H9 (cell line): ENCODE measurements around the gene DTYMK. TPM values are rescaled to one million over a fixed set of nuclear protein-coding genes. Genes with fewer than 3 reads are reported as not detected.

Experiments
- DNase-seq: peaks from one replicate; pipeline ENCODE4 v3.0.0-alpha.2; 2017
- H2AFZ ChIP-seq: one replicate; pipeline ENCODE4 v1.6.1; 2013; ENCODE audit warnings: mild to moderate bottlenecking, low read length, control low read depth, moderate library complexity
- H2AK5ac ChIP-seq: 2 replicates; pipeline ENCODE4 v1.6.1; 2013; ENCODE audit warnings: low read length, control low read depth, mixed read lengths; ENCODE audit not compliant: insufficient read length
- H2BK120ac ChIP-seq: one replicate; pipeline ENCODE4 v1.6.1; 2013; ENCODE audit warnings: low read depth, mild to moderate bottlenecking, low read length, control low read depth, inconsistent platforms; ENCODE audit not compliant: poor library complexity, severe bottlenecking
- H2BK12ac ChIP-seq: 2 replicates; pipeline ENCODE4 v1.6.1; 2013; ENCODE audit warnings: low read length, control low read depth, mixed read lengths, low read depth; ENCODE audit not compliant: insufficient read length
- H2BK15ac ChIP-seq: 2 replicates; pipeline ENCODE4 v1.6.1; 2013; ENCODE audit warnings: low read depth, low read length, control low read depth
- H2BK20ac ChIP-seq: one replicate; pipeline ENCODE4 v1.6.1; 2013; ENCODE audit warnings: low read depth, mild to moderate bottlenecking, low read length, control low read depth, inconsistent platforms; ENCODE audit not compliant: poor library complexity, severe bottlenecking
- H2BK5ac ChIP-seq: 2 replicates; pipeline ENCODE4 v1.6.1; 2013; ENCODE audit warnings: low read length, control low read depth, mixed read lengths; ENCODE audit not compliant: insufficient read length
- H3K14ac ChIP-seq: 2 replicates; pipeline ENCODE4 v1.6.1; 2013; ENCODE audit warnings: low read length, control low read depth; ENCODE audit not compliant: insufficient read depth
- H3K18ac ChIP-seq: 2 replicates; pipeline ENCODE4 v1.6.1; 2013; ENCODE audit warnings: low read depth, mild to moderate bottlenecking, mixed read lengths, low read length, control low read depth; ENCODE audit not compliant: insufficient read length
- H3K23ac ChIP-seq: 2 replicates; pipeline ENCODE4 v1.6.1; 2013; ENCODE audit warnings: low read length, control low read depth, mixed read lengths, low read depth; ENCODE audit not compliant: insufficient read length
- H3K23me2 ChIP-seq: 2 replicates; pipeline ENCODE4 v1.6.1; 2013; ENCODE audit warnings: low read depth, mild to moderate bottlenecking, mixed read lengths, low read length, control low read depth; ENCODE audit not compliant: insufficient read length, poor library complexity, severe bottlenecking
- H3K27ac ChIP-seq: 2 replicates; pipeline ENCODE4 v1.5.1; 2013; ENCODE audit warnings: low read length, control low read depth, mixed read lengths, low read depth; ENCODE audit not compliant: insufficient read length
- H3K27me3 ChIP-seq: 2 replicates; pipeline ENCODE4 v1.6.1; 2013; ENCODE audit warnings: low read length, control low read depth, inconsistent platforms; ENCODE audit not compliant: insufficient read depth
- H3K4ac ChIP-seq: 2 replicates; pipeline ENCODE4 v1.6.1; 2013; ENCODE audit warnings: low read depth, mild to moderate bottlenecking, control low read depth, inconsistent platforms, low read length, moderate library complexity
- H3K4me1 ChIP-seq: 2 replicates; pipeline ENCODE4 v1.6.1; 2013; ENCODE audit warnings: low read length, control low read depth, inconsistent platforms; ENCODE audit not compliant: insufficient read depth
- H3K4me2 ChIP-seq: 2 replicates; pipeline ENCODE4 v1.6.1; 2013; ENCODE audit warnings: low read length, control low read depth, mixed read lengths; ENCODE audit not compliant: insufficient read length, insufficient read depth
- H3K56ac ChIP-seq: 2 replicates; pipeline ENCODE4 v1.6.1; 2013; ENCODE audit warnings: low read depth, mild to moderate bottlenecking, mixed read lengths, low read length, control low read depth; ENCODE audit not compliant: insufficient read length
- H3K79me1 ChIP-seq: 2 replicates; pipeline ENCODE4 v1.6.1; 2013; ENCODE audit warnings: low read depth, mild to moderate bottlenecking, moderate library complexity, low read length, control low read depth, inconsistent platforms; ENCODE audit not compliant: insufficient read depth, poor library complexity, severe bottlenecking
- H3K79me2 ChIP-seq: 2 replicates; pipeline ENCODE4 v1.6.1; 2013; ENCODE audit warnings: low read length, control low read depth, inconsistent platforms; ENCODE audit not compliant: insufficient read depth
- H3K9ac ChIP-seq: 2 replicates; pipeline ENCODE4 v1.6.1; 2013; ENCODE audit warnings: low read length, control low read depth, mixed read lengths; ENCODE audit not compliant: insufficient read length; ENCODE audit errors: extremely low read depth
- H3K9me3 ChIP-seq: one replicate; pipeline ENCODE4 v1.6.1; 2013; ENCODE audit warnings: low read depth, low read length, inconsistent platforms; ENCODE audit not compliant: control insufficient read depth
- H3T11ph ChIP-seq: one replicate; pipeline ENCODE4 v1.6.1; 2013; ENCODE audit warnings: mild to moderate bottlenecking, low read length, control low read depth, inconsistent platforms
- H4K20me1 ChIP-seq: one replicate; pipeline ENCODE4 v1.6.1; 2013; ENCODE audit not compliant: control insufficient read depth, insufficient read length, insufficient read depth
- H4K5ac ChIP-seq: 2 replicates; pipeline ENCODE4 v1.6.1; 2013; ENCODE audit warnings: low read depth, mild to moderate bottlenecking, mixed read lengths, low read length, control low read depth; ENCODE audit not compliant: insufficient read length
- H4K8ac ChIP-seq: replicated peaks from 2 replicates; pipeline ENCODE4 v1.6.1; 2013; ENCODE audit warnings: low read length, control low read depth, mixed read lengths, low read depth; ENCODE audit not compliant: insufficient read length
- H4K91ac ChIP-seq: 2 replicates; pipeline ENCODE4 v1.6.1; 2013; ENCODE audit warnings: low read depth, mild to moderate bottlenecking, moderate library complexity, mixed read lengths, low read length, control low read depth; ENCODE audit not compliant: insufficient read length
- H3K27ac Mint-ChIP-seq, 3 experiments: 2 replicates in 2 of 3; 3 replicates in 1 of 3; pipeline ENCODE4 v1.8.0; 2020 to 2021; ENCODE audit warnings: mixed read lengths in 3 of 3, mild to moderate bottlenecking in 1 of 3, moderate library complexity in 1 of 3
- H3K27me3 Mint-ChIP-seq: 2 replicates; pipeline ENCODE4 v1.8.0; 2021; ENCODE audit warnings: low read depth, mild to moderate bottlenecking, moderate library complexity, mixed read lengths
- H3K36me3 Mint-ChIP-seq, 3 experiments: 2 replicates in 2 of 3; 3 replicates in 1 of 3; pipeline ENCODE4 v1.8.0; 2020 to 2021; ENCODE audit warnings: low read depth in 3 of 3, mixed read lengths in 3 of 3; ENCODE audit not compliant: insufficient read depth in 1 of 3
- H3K4me1 Mint-ChIP-seq, 2 experiments: 2 replicates each; pipeline ENCODE4 v1.8.0; 2020; ENCODE audit warnings: mixed read lengths in 2 of 2
- H3K4me3 Mint-ChIP-seq, 2 experiments: 2 replicates in 1 of 2; 3 replicates in 1 of 2; pipeline ENCODE4 v1.8.0; 2020 to 2021; ENCODE audit warnings: mild to moderate bottlenecking in 2 of 2, mixed read lengths in 2 of 2, moderate library complexity in 1 of 2
- H3K9me3 Mint-ChIP-seq, 2 experiments: 2 replicates in 1 of 2; 3 replicates in 1 of 2; pipeline ENCODE4 v1.8.0; 2020; ENCODE audit warnings: mild to moderate bottlenecking in 2 of 2, mixed read lengths in 2 of 2, moderate library complexity in 1 of 2
- CTCF ChIP-seq: fragments of 200-600 bp; sonication (generic); conservative IDR thresholded peaks from 3 replicates; pipeline ENCODE4 v1.8.0; 2021; ENCODE audit warnings: antibody characterized with exemption, mild to moderate bottlenecking
- WGBS: extraction: QIAGEN DNeasy Blood & Tissue Kit; methylation state at CpG from one replicate; pipeline ENCODE4 v1.1.7; 2013; ENCODE audit warnings: missing lambda C conversion rate, low lambda C conversion rate, mixed read lengths; ENCODE audit not compliant: insufficient read length; ENCODE audit errors: extremely low coverage; 5-methylcytosine and 5-hydroxymethylcytosine counted together
- total RNA-seq: library from RNA; stranded (reverse); gene quantifications from 2 replicates; pipeline ENCODE4 v1.2.1, GENCODE V29; 2021

DTYMK gene
- total RNA-seq, 1 experiment from 2014 or later, result 76.0 TPM

GRCh38 chr2:241692448-241692847 is 5.8 kb upstream of the DTYMK start:
- H3K4me2 ChIP-seq, result no peak overlapping the region
- no peak overlapping the region for H3K4ac ChIP-seq
- no peaks in the 10 kb centered on the region for H3K27me3 ChIP-seq
- H2BK15ac ChIP-seq, result no peak overlapping the region
- no peak overlapping the region for H2AFZ ChIP-seq
- H3K14ac ChIP-seq, result no peak overlapping the region
- no peak overlapping the region for H3T11ph ChIP-seq
- H3K56ac ChIP-seq, result no peak overlapping the region
- no CpG with 5 or more reads among the region's 6 CpGs for WGBS
- no peaks in the 10 kb centered on the region for H3K27me3 Mint-ChIP-seq
- peak overlapping the region in 1 of 3 experiments; percentile 59; a peak in 1 of 7 replicates for H3K27ac Mint-ChIP-seq
- no peak overlapping the region for H3K4me3 Mint-ChIP-seq
- no peak overlapping the region for H3K18ac ChIP-seq
- H3K27ac ChIP-seq, result no peak overlapping the region
- H3K4me1 Mint-ChIP-seq, result peaks cover 6 to 10% of the 10 kb centered on the region in 2 experiments
- no peak overlapping the region for H2BK12ac ChIP-seq
- peaks cover 3% of the 10 kb centered on the region for H3K23me2 ChIP-seq
- no peaks in the 10 kb centered on the region for H3K9me3 Mint-ChIP-seq
- peaks cover 2% of the 10 kb centered on the region for H4K20me1 ChIP-seq
- H3K9ac ChIP-seq, result no peak overlapping the region
- H4K5ac ChIP-seq, result no peak overlapping the region
- peaks cover 10 to 31% (median 10%) of the 10 kb centered on the region in 3 experiments for H3K36me3 Mint-ChIP-seq
- no peak overlapping the region for H4K91ac ChIP-seq
- 0 out of 2 replicates have a peak, but pooled peaks cover 2% of the 10 kb centered on the region for H3K79me2 ChIP-seq
- H2BK120ac ChIP-seq, result no peak overlapping the region
- no peak overlapping the region for H2AK5ac ChIP-seq
- H2BK20ac ChIP-seq, result no peak overlapping the region
- TF ChIP-seq CTCF, result no peak
- no peak overlapping the region for H4K8ac ChIP-seq
- H3K4me1 ChIP-seq, result no peaks in the 10 kb centered on the region
- no peak overlapping the region for H2BK5ac ChIP-seq
- no peaks in the 10 kb centered on the region for H3K9me3 ChIP-seq
- no peaks in the 10 kb centered on the region for H3K79me1 ChIP-seq
- no peak for DNase-seq
- no peak overlapping the region for H3K23ac ChIP-seq
